ENCODE measurements around the gene SLAMF7. TPM values are rescaled to one million over a fixed set of nuclear protein-coding genes. Genes with fewer than 3 reads are reported as not detected.
"Not testable (repeated sequence)": the region's sequence is repeated elsewhere in the genome, so short reads cannot be mapped to it uniquely, and the experiment has no call there.

The SLAMF7 gene, protein sequence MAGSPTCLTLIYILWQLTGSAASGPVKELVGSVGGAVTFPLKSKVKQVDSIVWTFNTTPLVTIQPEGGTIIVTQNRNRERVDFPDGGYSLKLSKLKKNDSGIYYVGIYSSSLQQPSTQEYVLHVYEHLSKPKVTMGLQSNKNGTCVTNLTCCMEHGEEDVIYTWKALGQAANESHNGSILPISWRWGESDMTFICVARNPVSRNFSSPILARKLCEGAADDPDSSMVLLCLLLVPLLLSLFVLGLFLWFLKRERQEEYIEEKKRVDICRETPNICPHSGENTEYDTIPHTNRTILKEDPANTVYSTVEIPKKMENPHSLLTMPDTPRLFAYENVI
- total RNA-seq: not detected

DNA sequence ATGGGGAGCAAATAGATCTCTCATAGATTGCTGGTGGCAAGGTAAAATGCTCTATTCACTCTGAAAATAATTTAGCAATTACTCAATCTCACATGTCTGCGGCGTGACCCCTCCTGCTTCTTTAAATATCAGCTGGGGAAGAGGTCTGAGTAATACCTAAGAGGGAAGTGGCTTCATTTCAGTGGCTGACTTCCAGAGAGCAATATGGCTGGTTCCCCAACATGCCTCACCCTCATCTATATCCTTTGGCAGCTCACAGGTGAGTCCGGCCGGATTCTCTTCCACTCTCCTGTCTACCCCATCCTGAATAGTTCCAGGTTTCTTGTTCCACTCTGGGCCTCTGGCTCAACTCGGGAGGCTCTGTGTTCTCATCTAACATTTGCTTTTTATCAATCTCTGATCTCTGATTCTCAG lies at the start of gene SLAMF7:
SLAMF7 (plus strand) TSS at position 150 of the 414 bp plus-strand sequence; CDS start at position 205, 55 bp downstream.
- no peak for DNase-seq

DNA sequence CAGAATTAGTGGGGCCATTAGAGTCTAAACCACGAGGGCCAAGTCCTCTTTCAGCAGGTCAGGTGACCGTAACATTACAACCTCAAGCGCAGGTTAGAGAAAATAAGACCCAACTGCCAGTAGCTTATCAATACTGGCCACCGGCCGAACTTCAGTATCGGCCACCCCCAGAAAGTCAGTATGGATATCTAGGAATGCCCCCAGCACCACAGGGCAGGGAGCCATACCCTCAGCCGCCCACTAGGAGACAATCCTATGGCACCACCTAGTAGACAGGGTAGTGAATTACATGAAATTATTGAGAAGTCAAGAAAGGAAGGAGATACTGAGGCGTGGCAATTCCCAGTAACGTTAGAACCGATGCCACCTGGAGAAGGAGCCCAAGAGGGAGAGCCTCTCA lies 46.7 kb upstream of the SLAMF7 start:
- not testable (repeated sequence) for DNase-seq

DNA sequence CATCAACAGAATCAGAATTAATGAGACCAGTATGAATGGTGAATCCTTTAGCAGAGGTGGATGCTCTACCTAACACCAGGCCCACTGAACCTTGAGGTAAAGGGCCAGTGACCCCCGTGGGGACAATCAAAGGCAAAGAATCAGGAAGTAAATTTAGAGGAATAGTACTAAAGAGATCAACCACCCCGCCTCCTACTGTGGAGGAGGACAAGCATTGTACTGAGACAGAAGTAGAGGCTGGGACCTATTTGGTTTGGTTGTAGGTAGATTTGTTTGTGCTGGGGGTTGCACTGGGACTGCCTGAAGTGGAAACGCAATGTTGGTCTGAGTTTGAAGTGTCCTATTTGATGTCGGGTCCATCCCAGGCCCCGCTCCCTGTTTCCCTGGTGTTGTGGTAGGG lies 36.9 kb upstream of the SLAMF7 start:
- DNase-seq: no peak

DNA sequence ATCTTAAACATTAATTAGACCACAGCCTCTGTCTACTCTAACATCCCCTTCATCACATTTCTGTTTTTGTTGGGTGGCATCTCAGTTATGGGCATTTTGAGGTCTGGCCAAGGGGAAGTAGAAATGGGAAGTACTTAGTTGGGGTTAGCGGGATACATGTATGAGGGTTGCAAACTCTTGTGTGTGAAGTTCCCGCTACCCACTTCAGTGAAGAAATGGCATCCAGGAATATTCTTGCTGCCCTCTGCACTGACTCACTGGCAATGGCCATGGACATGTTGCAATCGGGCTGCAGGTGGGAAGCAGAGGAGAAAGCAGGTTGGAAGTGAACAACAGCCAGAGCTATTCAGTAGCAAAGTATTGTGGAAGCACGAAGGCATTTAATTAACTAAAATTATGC lies 34.8 kb upstream of the SLAMF7 start:
- no peak for DNase-seq

DNA sequence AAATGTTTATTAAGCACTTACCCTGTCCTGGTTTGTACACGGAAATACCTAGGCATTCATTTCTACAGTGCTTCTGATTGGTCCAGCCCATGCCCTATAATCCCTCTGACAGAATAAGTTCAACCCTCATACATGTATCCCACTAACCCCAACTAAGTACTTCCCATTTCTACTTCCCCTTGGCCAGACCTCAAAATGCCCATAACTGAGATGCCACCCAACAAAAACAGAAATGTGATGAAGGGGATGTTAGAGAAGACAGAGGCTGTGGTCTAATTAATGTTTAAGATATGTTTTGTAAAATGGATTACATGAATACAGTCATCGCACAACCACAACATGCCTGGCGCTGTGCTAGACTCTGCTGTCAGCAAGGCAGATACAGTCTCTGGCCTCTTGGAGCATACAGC lies 33.8 kb upstream of the SLAMF7 start:
- DNase-seq: not testable (repeated sequence)

DNA sequence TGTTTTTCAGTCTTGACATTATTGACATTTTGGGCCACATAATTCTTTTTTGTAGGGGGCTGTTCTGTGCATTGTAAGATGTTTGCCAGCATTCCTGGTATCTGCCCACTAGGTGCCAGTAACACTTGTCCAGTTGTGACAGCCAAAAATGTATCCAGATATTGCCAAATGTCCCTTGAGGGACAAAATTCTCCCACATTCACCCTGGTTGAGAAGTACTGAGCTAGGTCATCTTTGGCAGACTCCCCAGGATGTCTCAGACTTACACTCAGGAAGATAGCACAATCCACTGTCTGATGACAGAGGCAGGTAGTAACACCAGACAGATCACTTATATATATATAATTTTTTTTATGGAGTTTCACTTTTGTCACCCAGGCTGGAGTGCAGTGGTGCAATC lies 33.3 kb upstream of the SLAMF7 start:
- no peak for DNase-seq

DNA sequence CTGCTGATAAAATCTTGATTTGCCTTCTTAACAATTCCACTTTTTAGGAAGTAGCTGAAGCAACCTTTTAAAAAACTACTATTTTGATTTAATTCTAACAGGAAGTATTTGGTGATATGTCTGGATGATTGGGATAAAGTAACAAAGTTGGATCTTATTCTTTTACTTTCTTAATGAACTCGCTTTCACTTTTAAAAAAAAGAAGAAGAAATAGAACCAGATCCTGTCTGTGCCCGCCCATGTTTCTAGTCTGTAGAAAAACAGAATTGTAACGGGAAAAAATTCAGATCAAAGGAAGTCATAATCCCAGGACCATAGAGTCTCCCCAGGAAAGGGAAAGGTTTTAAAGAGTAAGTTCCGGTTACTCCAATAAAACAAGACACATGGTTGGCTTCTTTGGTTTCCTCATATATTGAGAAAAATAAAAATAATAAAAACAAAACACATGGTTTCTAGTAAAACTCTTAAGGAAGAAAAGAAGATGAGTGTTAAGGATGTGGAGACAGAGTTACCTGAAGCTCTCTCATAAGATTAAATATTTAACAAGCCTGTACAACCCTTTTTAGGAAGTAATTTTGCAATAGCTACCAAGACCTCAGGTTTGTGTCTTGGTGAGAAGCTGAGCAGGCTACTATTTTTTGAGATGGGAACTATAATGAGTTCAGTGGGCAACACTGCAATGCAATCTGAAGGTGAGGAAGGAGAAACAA lies 32.4 kb upstream of the SLAMF7 start:
- no peak for DNase-seq

DNA sequence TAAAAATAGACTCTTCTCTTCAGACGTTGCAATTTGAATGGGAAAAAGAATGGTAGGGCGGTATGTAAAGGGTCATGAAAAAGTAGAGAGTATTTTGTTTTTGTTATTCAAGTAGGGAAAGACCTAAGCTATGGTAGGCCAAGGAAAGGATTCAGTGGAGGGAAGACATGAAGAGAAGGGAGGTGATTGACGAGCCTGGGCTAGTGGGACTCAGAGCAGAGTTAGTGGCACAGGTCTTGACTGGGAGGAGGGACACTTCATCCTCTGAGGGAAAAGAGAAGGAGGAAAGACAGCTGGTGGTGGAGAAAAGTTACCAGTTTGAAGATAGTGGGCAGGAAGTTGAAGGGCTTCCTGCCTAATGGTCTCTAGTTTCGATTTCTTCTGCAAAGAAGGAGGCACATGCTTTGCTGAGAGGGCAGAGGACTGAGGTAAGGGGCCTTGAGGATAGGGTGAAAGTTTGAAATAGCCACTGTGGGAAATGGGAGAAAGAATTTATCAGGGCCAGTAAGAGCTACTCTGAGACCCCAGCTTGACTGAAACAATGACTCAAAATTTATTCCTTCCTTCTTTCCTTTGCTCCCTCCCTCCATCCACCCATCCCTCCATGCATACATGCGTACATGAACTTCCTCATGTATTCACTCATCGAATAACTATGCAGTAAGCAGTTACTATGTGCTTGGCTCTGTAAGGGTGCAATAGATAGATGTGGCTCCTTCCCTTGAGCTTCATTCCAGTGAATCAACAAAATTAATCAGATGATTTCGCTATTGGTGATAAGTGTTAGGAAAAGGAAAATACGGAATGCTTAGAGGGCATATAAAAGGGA lies 31.6 kb upstream of the SLAMF7 start:
- no peak for DNase-seq

DNA sequence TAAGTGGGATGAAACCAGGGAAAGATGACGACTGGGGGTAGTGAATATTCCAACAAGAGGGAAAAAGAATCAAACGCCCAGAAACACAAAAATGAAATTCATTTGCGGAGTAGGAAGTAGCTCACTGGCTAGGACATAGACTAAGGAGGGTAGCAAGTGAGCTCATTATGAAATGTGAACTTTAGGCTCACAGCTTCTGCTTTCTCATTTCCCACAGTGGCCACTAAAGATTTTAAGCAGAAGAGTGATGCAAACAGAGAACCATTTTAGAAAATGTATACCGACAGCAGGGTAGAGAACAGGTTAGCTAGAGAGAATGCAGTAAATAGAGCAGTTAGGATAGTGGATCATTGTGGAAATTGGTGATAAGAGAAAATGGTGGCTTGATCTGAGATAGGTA lies 30.9 kb upstream of the SLAMF7 start:
- no peak for DNase-seq

DNA sequence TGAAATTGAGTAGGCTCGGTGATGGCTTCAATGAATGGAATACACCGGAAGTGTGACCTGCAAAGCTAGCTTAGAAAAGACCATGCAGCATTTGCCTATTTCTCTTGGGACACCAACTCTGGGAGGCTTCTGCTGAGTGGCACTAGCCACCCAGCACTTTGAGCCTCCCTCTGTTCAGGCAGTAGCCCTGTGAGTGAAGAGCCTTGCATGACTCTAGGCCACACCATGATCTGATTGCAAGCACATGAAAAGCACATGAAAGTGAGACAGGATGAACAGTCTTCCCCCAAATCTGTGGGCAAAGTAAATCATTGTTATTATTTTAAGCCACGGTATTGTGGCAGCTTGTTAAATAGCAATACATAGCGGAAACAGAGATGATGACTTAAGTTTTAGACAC lies 30.2 kb upstream of the SLAMF7 start:
- DNase-seq: no peak

DNA sequence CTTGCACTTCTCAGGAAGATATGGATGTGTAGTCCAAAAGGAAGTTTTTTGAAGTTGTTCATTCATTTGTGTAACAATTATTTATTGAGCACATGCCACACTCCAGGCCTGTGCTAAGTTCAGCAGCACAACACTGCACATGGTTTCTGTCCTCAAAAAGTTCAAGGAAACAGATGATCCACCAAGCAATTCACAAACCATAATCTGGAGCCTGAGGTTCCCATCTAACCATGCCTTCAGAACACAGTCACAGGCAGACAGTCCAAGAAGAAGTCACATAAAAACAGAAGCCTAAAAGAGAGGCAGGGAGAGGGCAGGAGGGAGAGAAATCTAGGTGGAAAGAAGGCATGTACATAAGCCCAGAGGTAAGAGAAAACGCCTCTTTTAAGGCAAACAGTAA lies 29.3 kb upstream of the SLAMF7 start:
- DNase-seq: no peak

DNA sequence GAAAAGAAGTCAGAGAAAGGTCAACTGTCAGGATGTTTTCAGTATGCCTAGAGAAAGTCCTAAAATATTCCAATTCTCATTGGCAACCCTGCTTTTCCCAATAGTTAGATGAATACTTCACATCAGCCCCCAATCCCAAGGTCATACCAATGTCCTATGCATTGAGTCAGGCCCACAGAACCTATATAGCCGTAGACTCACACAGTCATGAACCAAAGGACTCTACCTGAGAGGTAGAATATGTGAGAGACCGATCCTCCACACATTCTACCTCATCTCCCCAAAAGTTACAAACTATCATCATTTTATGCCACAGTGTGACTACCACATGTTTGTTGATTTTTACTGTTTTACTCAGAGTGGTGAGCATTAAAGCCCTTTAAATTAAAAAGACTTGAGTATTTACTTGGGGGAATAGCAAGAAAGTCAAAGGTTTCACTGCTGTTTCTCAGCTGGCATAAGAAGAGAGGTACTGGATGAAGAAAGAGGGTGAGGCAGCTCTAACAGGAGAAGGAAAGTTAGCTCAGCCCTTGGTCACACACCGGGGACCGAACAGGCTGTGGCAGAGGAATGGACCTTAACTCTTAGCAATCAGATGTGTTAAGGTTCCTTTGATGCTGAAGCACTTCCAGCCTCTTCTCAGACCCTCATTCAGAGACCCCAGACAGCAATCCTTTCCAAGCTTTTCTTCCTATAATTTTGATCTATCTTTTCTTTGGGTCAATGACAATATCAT lies 28.4 kb upstream of the SLAMF7 start:
- no peak for DNase-seq

DNA sequence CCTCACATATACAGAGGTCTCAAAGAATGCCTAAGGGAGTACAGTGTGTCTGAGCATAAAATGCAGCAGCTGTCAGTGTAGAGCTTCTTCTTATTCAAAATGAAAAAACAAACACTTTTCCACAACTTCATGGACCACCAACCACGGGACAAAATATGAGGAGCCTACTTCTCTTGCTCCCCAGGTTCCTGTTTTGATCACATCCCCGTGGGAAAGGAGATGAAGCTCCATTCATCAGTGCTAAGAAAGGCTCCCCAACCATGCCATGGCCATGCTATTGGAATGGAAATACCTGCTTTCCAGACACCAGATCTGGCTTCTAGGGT lies 27.8 kb upstream of the SLAMF7 start:
- no peak for DNase-seq

DNA sequence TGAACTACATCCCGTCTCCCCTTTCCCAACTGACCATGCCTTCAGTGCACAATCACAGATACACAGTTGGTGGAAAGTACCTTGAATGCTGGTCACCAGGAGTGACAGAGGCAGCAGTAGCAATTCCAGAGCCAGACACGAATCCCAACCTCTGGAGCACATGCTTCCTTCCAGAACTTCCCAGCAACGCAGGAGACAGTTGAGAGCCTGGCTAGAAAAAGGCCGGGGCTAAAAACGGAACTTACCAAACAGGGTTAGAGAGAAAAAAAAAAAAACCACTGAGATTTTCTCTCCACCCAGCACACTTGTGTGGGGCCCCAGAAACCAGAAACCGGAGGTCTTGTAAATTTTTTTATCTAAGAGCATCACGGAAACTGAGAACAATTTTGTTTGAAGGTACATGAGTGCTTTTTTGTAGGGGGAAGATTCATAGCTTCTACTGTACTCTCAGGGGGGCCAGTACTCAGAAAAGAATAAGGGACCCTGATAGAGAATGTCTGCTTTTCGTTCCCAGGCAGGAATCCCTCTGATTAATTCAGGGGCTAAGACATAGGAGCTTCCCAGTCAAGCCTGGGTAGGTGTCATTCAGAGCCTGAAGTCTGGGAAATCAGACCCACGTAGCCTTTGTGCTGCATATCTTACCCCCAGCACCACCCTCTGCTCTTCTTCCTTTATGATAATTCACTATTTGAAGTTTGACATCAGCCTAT lies 27.3 kb upstream of the SLAMF7 start, which contains the start of gene CD48:
CD48 (minus strand) TSS at position 221 of the 710 bp plus-strand sequence; CDS start at position 162, 59 bp downstream.
- no peak for DNase-seq

DNA sequence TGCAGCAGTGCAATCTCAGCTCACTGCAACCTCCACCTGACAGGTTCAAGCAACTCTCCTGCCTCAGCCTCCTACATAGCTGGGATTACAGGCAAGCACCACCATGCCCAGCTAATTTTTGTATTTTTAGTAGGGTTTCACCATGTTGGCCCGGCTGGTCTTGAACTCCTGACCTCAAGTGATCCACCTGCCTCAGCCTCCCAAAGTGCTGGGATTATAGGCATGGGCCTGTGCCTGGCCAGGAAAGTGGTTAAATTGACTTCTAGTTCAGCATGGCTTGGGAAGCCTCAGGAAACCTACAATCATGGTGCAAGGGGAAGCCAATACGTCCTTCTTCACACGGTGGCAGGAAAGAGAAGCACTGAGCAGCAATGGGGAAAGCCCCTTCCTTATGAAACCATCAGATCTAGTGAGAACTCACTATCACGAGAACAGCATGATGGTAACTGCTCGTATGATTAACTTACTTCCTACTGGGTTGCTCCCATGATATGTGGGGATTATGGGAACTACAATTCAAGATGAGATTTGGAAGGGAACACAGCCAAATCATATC lies 26.4 kb upstream of the SLAMF7 start:
- DNase-seq: not testable (repeated sequence)

DNA sequence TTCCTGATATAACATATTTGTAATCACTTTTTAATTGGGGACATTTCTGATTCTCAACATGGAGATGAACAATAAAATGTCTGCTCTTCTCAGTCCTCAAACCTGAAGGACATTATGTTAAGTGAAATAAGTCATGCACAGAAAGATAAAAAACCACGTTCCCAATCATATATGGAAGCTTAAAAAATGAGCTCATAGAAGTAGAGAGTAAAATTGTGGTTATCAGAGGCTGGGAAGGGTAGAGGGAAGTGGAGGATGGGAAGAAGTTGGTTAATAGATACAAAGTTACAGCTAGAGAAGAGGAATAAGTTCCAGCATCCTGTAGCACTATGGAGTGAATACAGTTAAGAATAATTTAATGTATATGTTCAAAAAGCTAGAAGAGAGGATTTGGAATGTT lies 25.9 kb upstream of the SLAMF7 start:
- no peak for DNase-seq

DNA sequence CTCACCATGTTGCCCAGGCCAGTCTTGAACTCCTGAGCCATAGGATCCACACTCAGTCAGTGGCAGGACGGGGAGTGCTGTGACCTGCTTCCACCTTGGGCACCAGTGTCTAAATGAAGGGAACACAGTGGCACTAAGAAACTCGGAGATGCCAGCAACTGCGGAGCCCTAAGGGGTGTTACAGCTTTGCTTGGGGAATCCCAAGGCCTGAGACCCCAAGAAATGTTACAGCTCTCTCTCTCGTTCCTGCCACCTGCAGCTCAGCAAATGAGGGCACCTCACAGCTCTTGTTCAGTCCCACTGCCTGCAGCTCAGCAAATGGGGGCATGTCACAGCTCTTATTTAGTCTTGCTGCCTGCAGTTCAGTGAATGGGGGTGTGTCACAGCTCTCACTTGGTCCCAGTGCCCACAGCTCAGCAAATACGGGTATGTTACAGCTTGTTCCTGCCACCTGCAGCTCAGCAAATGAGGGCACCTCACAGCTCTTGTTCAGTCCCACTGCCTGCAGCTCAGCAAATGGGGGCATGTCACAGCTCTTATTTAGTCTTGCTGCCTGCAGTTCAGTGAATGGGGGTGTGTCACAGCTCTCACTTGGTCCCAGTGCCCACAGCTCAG lies 24.9 kb upstream of the SLAMF7 start:
- DNase-seq: not testable (repeated sequence)

DNA sequence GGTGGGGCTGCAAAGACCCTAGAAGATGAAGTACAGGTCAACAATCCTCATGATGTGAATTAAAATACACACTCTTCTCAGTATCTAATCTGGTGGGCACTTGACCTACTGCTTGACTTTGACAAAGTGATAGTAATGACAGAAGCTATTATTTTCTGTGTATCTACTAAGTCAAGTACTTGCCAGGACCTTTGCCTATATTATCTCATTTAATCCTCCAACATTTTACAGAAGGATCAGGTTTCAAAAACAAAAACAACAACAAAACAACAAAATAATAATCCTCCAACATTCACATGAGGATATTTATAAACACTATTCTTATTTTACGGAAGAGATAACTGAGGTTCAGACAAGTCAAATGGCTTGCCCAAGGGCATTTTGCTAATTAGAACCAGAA lies 23.0 kb upstream of the SLAMF7 start:
- no peak for DNase-seq

DNA sequence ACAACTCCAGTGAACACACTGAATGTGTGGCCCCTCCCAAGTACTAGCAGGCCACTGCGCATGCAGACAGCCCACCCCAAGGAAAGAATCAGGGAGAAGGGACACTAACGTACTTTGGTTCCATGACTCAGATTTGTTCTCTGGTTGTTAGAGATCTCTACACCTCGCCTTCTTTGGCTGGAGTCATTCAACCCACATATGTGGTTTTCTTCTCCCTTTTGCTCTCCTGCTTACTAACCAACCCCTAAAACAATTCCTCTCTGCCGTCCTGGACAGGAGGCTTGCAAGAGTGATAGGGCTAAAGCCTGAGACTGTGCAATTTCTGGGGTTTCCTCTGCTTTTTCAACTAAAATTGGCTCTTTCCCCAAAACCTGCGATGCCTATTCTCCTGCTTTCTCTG lies 21.7 kb upstream of the SLAMF7 start:
- DNase-seq: no peak

DNA sequence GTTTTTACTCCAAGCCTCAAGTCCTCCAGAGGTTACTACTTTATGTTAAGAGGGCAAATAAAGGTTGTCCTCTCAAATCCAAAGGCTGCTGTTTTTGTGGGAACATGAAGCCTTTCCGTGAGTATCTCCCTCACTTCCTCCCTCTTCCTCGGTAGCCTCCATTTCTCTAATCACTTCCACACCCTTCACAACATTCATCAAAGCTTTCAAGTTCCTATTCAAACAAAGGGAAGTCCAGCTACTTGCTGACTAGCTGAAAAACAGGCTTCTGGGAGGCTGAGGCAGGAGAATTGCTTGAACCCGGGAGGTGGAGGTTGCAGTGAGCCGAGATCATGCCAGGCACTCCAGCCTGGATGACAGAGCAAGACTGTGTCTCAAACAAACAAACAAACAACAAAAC lies 20.8 kb upstream of the SLAMF7 start:
- no peak for DNase-seq
